ENCODE data around the gene ARHGAP44.

DNA sequence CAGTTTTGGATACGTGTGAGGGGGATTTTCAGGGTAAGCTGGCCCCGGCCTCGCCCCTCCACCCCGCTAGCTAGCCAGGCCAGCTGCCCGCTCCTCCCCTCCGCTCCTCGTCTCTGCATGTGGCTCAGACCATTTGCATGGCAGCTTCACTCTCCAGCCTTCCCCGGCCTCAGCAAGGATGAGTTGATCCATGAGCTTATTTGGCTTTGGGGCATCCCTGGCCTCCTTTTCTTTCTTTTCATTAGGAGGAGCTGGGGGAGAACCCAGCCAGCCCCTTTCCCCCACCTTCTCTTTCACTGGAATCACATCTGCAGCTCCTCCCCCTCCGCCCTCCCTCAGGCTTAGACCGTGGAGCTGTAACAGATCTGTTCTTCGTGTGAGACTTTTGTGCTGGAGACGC is 197.8 kb downstream of the ARHGAP44 start:
- TF ChIP-seq, protein P1, sequence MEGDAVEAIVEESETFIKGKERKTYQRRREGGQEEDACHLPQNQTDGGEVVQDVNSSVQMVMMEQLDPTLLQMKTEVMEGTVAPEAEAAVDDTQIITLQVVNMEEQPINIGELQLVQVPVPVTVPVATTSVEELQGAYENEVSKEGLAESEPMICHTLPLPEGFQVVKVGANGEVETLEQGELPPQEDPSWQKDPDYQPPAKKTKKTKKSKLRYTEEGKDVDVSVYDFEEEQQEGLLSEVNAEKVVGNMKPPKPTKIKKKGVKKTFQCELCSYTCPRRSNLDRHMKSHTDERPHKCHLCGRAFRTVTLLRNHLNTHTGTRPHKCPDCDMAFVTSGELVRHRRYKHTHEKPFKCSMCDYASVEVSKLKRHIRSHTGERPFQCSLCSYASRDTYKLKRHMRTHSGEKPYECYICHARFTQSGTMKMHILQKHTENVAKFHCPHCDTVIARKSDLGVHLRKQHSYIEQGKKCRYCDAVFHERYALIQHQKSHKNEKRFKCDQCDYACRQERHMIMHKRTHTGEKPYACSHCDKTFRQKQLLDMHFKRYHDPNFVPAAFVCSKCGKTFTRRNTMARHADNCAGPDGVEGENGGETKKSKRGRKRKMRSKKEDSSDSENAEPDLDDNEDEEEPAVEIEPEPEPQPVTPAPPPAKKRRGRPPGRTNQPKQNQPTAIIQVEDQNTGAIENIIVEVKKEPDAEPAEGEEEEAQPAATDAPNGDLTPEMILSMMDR (conservative IDR thresholded peaks at IDR 0.05; ENCODE audit: low read depth, low read length) = no peak
- TF ChIP-seq FOS (IDR thresholded peaks at IDR 0.05; ENCODE audit: low read depth, low read length) (no peak), SMC3 (IDR thresholded peaks at IDR 0.05; ENCODE audit: low read depth, low read length) (no peak), BHLHE40 (IDR thresholded peaks at IDR 0.05; ENCODE audit: low read depth, low read length) (no peak), POLR2A (IDR thresholded peaks at IDR 0.05; ENCODE audit: low read depth, low read length) (no peak), MXI1 (IDR thresholded peaks at IDR 0.05; ENCODE audit: borderline replicate concordance, low read depth, low read length) (no peak)

Measured in IMR-90 (cell line).